ENCODE results near the gene TFG. TPM values are rescaled to one million over a fixed set of nuclear protein-coding genes. Genes with fewer than 3 reads are reported as not detected.

Gene TFG
- total and polyA plus RNA-seq, 10 of the 15 experiments (the other 5 are each of a cell fraction or from before 2014, with no cell fraction given) = 29.3 to 126 (median 57.6) TPM

- ChIA-PET SMC1A (ENCODE audit: uncharacterized antibody, unreplicated experiment) (interaction anchor here (0.7 to 1.6 kb wide), 5 partner anchors 10 to 25 kb away, joined by 3 to 10 read pairs (median 3); no protein-coding TSS in a partner anchor), CTCF (interaction anchor here (1.5 kb wide), 1 partner anchor 17 kb away, joined by 6 read pairs; no protein-coding TSS in a partner anchor), RAD21 (ENCODE audit: unreplicated experiment) (no interaction called here), POLR2A (no interaction called here)
- no peak overlapping the region for H3K9ac ChIP-seq (ENCODE audit: control insufficient read depth, insufficient read depth, low read length)
- no TSS peak for BruUV-seq (replicated peaks)
- H4K20me1 ChIP-seq (ENCODE audit: control insufficient read depth, insufficient read depth) = no peaks in the 10 kb centered on the region
- H3K4me2 ChIP-seq (ENCODE audit: control insufficient read depth, insufficient read depth) = no peak overlapping the region
- DNase-seq (ENCODE audit: low read depth, low spot score) = no peak
- intact Hi-C loops (cut with micrococcal nuclease; ENCODE audit: unreplicated experiment) = no loop called here
- in situ Hi-C loops (cut with MboI) = no loop called here
- no peaks in the 10 kb centered on the region for H3K36me3 ChIP-seq (ENCODE audit: control insufficient read depth in 2 of 2, insufficient read depth in 2 of 2, low read length in 1 of 2)
- H2AFZ ChIP-seq (ENCODE audit: control insufficient read depth, low read depth, low read length) = no peak overlapping the region
- no peaks in the 10 kb centered on the region for H3K27me3 ChIP-seq (replicated peaks in 1 of 2; ENCODE audit: control insufficient read depth in 2 of 2, insufficient read depth in 2 of 2, low read length in 1 of 2)
- H3K27ac ChIP-seq (ENCODE audit: control insufficient read depth, insufficient read depth) = no peak overlapping the region
- TF ChIP-seq RELA (IDR thresholded peaks at IDR 0.05; ENCODE audit: borderline replicate concordance, partially characterized antibody) (no peak), NFXL1 (IDR thresholded peaks at IDR 0.05; ENCODE audit: borderline replicate concordance) (no peak), BCL3 (IDR thresholded peaks at IDR 0.05; ENCODE audit: borderline replicate concordance, insufficient read depth, low read depth, low read length, poor library complexity, severe bottlenecking) (no peak), E2F4 (IDR thresholded peaks at IDR 0.05; ENCODE audit: low read depth, low read length) (no peak), IRF4 (IDR thresholded peaks at IDR 0.05; ENCODE audit: low read depth, low read length) (no peak), PKNOX1 (IDR thresholded peaks at IDR 0.05) (no peak), FOS (IDR thresholded peaks at IDR 0.05; ENCODE audit: borderline replicate concordance, extremely low read depth, insufficient read length) (no peak)
- FAIRE-seq = no peak
- H3K4me3 ChIP-seq = no peak overlapping the region
- H3K9me3 ChIP-seq (replicated peaks; ENCODE audit: control insufficient read depth, insufficient read depth, low read length) = no peaks in the 10 kb centered on the region
- no peak for ATAC-seq
- no peaks in the 10 kb centered on the region for H3K4me1 ChIP-seq (ENCODE audit: control insufficient read depth, insufficient read depth, low read length)
- H3K79me2 ChIP-seq (ENCODE audit: control insufficient read depth, insufficient read depth, low read length) = no peaks in the 10 kb centered on the region
Observed at GRCh38 chr3:100693225-100693624, 16.1 kb upstream of the TFG start.
